ENCODE measurements around the gene LRBA. TPM values are rescaled to one million over a fixed set of nuclear protein-coding genes. Genes with fewer than 3 reads are reported as not detected.

The LRBA gene
- total RNA-seq, 3 donors from 2014 or later: 26.9 to 138 (median 93.7) TPM

GRCh38 chr4:150229520-150229919 lies 785.6 kb downstream of the LRBA start:
- no peaks in the 10 kb centered on the region for H3K4me1 ChIP-seq
- H3K27ac ChIP-seq: no peak overlapping the region
- no peaks in the 10 kb centered on the region for H3K36me3 ChIP-seq
- TF ChIP-seq POLR2AphosphoS5 (IDR thresholded peaks at IDR 0.05) (no peak), POLR2A (IDR thresholded peaks at IDR 0.05) (no peak)
- TF ChIP-seq, protein P1, sequence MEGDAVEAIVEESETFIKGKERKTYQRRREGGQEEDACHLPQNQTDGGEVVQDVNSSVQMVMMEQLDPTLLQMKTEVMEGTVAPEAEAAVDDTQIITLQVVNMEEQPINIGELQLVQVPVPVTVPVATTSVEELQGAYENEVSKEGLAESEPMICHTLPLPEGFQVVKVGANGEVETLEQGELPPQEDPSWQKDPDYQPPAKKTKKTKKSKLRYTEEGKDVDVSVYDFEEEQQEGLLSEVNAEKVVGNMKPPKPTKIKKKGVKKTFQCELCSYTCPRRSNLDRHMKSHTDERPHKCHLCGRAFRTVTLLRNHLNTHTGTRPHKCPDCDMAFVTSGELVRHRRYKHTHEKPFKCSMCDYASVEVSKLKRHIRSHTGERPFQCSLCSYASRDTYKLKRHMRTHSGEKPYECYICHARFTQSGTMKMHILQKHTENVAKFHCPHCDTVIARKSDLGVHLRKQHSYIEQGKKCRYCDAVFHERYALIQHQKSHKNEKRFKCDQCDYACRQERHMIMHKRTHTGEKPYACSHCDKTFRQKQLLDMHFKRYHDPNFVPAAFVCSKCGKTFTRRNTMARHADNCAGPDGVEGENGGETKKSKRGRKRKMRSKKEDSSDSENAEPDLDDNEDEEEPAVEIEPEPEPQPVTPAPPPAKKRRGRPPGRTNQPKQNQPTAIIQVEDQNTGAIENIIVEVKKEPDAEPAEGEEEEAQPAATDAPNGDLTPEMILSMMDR (IDR thresholded peaks at IDR 0.05): no peak
- DNase-seq (ENCODE audit: low spot score in 2 of 2): no peak
- H3K9me3 ChIP-seq: no peaks in the 10 kb centered on the region
- no peak overlapping the region for H3K4me3 ChIP-seq
- intact Hi-C loops (cut with DNase I; ENCODE audit: low total_unique reads): no loop called here
- no peaks in the 10 kb centered on the region for H3K27me3 ChIP-seq

- Histone ChIP-seq H3K27me3 (no peaks in the 10 kb centered on the region), H3K36me3 (no peaks in the 10 kb centered on the region), H3K4me3 (no peak overlapping the region), H3K4me1 (no peaks in the 10 kb centered on the region), H3K9me3 (no peaks in the 10 kb centered on the region), H3K27ac (no peak overlapping the region)
- TF ChIP-seq, protein P1 (IDR thresholded peaks at IDR 0.05): no peak
- TF ChIP-seq POLR2A (IDR thresholded peaks at IDR 0.05): no peak
- no peak for TF ChIP-seq POLR2AphosphoS5 (IDR thresholded peaks at IDR 0.05)
- intact Hi-C loops (cut with DNase I; ENCODE audit: low total_unique reads): no loop called here
- no peak for DNase-seq (ENCODE audit: low spot score in 2 of 2)
Observed at GRCh38 chr4:150224896-150225591, 790.0 kb downstream of the LRBA start.

- peak in 1 of 2 donors; percentile 26 for DNase-seq (ENCODE audit: low spot score in 2 of 2)
- no peak overlapping the region for H3K4me3 ChIP-seq
- H3K4me1 ChIP-seq: no peaks in the 10 kb centered on the region
- TF ChIP-seq POLR2AphosphoS5 (IDR thresholded peaks at IDR 0.05) (no peak), POLR2A (IDR thresholded peaks at IDR 0.05) (no peak)
- TF ChIP-seq, protein P1 (IDR thresholded peaks at IDR 0.05): no peak
- H3K27me3 ChIP-seq: no peaks in the 10 kb centered on the region
- H3K27ac ChIP-seq: peak overlapping the region in 1 of 2 donors; percentile 4
- intact Hi-C loops (cut with DNase I; ENCODE audit: low total_unique reads): no loop called here
- no peaks in the 10 kb centered on the region for H3K9me3 ChIP-seq
- no peaks in the 10 kb centered on the region for H3K36me3 ChIP-seq
Observed at GRCh38 chr4:150219841-150220240, 795.2 kb downstream of the LRBA start.

- no peaks in the 10 kb centered on the region for H3K36me3 ChIP-seq
- DNase-seq (ENCODE audit: low spot score in 2 of 2): no peak
- no peak overlapping the region for H3K4me3 ChIP-seq
- no peaks in the 10 kb centered on the region for H3K9me3 ChIP-seq
- intact Hi-C loops (cut with DNase I; ENCODE audit: low total_unique reads): no loop called here
- H3K27ac ChIP-seq: no peak overlapping the region
- no peaks in the 10 kb centered on the region for H3K4me1 ChIP-seq
- TF ChIP-seq POLR2AphosphoS5 (IDR thresholded peaks at IDR 0.05): no peak
- no peak for TF ChIP-seq POLR2A (IDR thresholded peaks at IDR 0.05)
- H3K27me3 ChIP-seq: no peaks in the 10 kb centered on the region
Observed at GRCh38 chr4:150218447-150218846, 796.6 kb downstream of the LRBA start.

DNA sequence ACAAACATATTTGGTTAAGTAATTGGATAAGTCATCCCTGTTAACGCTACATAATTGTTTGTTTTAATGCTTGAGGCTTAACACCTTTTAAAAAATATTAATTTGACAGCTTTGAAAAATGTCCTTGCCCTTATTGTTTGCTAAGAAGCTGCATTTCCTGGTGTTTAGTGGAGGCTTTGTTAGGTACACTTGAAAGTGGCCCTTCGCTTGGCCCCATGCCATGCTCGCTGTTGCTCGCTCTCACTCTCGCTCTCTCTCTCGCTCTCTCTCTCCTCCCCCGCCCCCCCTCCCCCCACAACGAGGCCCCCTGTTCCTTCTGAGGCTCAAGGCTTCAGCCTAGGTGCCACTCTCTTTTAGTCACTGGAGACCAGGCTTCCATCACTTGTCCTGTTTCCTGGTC lies 797.3 kb downstream of the LRBA start:
- Histone ChIP-seq H3K9me3 (no peaks in the 10 kb centered on the region), H3K4me3 (no peak overlapping the region), H3K27me3 (no peaks in the 10 kb centered on the region), H3K36me3 (no peaks in the 10 kb centered on the region), H3K4me1 (no peaks in the 10 kb centered on the region), H3K27ac (no peak overlapping the region)
- TF ChIP-seq, protein P1 (IDR thresholded peaks at IDR 0.05): no peak
- TF ChIP-seq POLR2AphosphoS5 (IDR thresholded peaks at IDR 0.05) (no peak), POLR2A (IDR thresholded peaks at IDR 0.05) (no peak)
- DNase-seq (ENCODE audit: low spot score in 2 of 2): no peak
- intact Hi-C loops (cut with DNase I; ENCODE audit: low total_unique reads): no loop called here

Data from breast epithelium (tissue), 4 donors.